GM18502 (cell line): ENCODE results near the gene PNPO.

ENCODE experiments used
- ATAC-seq: cut with Tn5 transposase; IDR thresholded peaks from one replicate; pipeline ENCODE4 v1.9.1; 2021; ENCODE audit warnings: mild to moderate bottlenecking; ENCODE audit not compliant: unreplicated experiment, poor library complexity

PNPO gene

DNA sequence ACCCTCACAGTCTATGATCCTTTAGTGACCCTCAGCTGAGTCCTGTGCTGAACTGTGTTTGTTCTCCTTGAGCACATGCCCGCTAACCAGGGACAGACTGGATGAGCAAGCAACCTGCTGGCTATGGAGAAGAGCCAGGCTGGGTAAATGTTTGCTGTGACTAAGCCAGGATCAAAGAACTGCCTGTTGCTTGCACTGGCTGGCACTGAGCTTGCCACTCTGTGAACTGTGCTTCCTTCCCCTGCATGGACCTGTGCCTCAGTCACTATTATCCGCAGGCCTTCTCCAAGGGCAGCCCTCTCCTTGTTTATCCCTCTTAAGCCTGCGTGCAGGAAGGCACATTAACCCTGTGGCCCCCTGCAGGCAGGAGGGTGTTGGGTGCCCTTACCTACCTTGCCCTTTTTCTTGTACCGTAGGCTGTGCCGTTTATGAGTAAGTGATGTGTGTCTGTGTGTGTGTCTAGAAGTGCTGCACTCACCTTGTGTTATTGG, 7.4 kb downstream of the PNPO start:
- ATAC-seq, result no peak

DNA sequence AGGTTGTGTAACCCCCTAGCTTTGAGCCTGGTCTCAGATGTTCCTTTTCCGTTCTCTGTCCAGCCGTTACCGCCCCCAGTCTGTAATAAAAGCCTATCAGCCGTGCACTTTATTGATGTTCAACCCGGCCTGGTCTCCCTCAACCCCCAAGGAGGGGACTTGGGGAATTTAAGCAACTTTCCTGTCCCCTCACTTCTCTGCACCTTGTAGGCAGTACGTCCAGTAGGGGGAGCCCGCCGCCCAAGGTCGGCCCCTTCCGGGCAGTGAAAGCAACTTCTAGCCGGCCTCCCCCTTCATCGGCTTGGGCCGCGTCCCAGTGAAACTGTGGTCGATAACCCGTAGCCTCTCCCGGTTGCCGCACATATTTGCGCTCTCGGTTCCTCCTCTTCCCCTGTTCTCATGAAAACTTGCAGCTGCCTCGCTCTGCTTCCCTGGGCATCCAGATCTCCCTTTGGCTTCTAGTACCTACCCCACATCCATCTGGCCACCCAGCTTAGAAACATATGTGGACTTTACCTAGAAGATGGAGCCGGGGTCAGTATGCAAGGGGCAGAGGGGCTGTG, 7.9 kb downstream of the PNPO start:
- ATAC-seq, result no peak

DNA sequence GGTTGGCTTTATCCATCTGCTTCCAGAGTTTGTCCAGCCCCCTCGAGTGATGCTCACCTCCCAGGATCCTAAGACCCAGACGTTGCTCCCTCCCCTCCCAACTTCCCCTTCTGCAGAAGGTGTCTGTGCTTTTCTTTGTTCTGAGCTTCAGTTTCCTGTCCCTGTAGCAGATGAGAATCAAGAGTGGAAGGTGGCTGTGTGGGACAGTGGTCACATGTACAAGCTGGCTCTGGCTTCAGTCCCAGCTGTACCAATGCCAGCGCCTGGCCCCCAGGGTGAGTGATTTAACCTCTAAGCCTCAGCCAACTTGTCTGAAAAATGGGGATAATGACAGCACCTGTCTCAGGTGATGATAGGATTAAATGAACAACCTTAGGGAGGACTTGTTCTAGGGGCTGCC, 8.6 kb downstream of the PNPO start:
- ATAC-seq, result no peak

DNA sequence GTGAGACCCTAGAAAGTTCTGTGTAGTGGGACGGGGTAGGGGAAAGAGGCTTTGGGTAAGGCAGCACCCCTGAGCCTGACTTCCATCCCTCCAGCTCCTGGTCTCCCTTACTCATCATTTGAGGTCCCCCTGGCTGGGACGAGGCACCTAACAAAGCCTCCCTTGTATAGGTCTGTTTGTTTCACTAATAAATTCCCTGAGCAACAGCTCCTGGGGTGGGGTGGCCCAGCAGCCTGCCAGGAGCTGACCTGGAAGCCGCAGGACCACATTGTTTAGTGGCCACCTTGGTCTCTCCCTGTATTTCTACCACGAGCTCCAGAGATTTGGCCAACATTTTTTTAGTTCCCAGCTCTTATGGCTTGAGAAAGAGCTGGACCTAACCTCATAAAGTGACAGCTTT, 9.1 kb downstream of the PNPO start:
- no peak for ATAC-seq

DNA sequence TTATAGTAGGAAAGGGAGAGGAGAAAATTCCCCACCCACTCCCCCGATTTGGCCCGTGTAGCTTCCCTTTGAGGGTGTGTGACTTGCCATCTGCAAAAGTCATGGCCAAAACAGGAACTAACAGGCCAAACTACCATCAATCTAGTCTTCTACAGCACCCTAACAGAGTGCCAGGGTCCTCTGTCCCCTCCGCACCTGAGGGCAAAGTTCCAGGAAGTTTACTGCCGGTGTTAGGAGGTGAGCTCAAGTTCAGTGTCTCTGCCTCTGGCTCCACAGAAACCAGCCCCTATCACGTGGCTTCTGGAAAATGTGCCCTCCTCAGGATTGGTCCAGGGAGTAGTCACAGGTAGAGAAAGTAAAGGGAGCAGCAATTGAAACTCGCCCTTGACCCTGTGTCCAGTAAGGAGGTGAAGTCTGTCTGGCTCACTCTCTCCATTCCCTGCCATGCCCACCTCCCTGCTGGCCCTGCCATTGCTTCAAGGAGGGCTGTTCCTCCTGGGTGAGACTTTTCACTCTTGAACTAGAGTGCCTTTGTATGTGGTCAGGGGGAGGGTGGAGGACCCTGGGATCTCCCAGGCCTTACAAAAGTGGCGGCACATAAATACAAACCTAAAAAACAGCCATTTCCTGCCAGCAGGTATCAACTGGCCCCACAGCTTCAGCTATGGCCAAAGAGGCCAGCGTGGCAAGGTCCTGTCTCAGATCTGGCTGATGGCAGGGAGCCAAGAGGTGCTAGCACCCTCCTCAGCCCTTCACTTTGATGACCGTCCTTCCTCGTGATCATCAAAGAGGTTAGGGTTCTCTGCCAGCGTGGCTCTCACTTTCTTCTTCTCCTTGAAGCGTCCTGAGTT, 11.0 kb downstream of the PNPO start:
- ATAC-seq, result no peak

DNA sequence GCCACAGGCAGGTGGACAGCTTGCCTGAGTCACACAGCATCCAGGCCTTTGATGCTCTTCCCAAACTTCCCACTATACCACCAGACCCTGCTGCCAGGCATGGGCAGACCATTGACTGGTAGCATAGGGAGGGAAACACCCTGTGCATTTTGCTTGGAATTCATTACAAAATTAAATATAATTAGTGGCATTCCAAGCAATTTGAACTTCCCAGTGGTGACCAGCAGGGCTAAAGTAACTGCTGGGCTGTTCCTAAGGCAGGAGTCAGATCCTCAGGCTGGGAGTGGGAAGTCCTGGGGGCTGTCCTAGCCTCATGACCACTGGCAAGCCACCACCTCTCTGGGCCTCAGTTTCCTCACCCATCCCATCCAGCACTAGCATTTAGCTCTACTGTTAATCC, 12.5 kb downstream of the PNPO start:
- ATAC-seq, result no peak

DNA sequence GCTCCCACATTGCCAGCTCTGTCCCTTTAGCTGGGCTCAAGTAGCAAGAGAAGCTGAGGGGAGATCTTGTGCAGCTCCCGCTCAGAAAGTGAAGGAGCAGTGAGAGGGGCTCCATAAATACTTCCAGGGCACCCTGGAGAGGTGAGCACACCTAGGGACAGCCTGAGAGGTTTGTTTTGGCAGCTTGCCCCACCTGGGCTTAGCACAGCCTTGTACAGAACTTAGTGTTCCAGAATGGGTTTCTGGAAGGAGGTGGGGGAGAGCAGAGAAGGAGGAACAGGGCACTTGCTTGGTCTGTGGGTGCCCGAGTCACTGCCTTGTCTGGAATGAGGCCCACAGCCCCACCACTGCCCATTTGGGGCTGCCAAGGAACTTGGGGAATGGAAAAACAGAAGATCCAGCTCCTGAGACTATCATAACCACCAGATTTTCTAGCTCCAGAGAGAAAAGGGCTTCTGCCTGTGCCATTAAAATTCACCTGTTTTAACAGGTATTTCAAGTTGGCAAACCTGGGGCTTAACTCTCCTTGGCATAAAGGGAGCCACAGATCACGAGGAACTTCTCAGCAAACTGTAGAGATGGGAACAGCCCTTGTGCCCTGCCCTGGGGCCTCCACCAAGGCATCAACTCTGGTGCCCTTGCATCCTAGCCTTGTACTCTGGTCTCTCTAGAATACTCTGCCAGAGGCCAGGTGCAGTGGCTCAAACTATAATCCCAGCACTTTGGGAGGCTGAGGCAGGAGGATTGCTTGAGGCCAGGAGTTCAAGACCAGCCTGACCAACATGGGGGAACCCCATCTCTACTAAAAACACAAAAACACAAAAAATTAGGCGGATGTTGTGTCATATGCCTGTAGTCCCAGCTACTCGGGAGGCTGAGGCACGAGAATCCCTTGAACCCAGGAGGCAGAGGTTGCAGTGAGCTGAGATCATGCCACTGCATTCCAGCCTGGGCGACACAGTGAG, 14.4 kb downstream of the PNPO start:
- no peak for ATAC-seq

DNA sequence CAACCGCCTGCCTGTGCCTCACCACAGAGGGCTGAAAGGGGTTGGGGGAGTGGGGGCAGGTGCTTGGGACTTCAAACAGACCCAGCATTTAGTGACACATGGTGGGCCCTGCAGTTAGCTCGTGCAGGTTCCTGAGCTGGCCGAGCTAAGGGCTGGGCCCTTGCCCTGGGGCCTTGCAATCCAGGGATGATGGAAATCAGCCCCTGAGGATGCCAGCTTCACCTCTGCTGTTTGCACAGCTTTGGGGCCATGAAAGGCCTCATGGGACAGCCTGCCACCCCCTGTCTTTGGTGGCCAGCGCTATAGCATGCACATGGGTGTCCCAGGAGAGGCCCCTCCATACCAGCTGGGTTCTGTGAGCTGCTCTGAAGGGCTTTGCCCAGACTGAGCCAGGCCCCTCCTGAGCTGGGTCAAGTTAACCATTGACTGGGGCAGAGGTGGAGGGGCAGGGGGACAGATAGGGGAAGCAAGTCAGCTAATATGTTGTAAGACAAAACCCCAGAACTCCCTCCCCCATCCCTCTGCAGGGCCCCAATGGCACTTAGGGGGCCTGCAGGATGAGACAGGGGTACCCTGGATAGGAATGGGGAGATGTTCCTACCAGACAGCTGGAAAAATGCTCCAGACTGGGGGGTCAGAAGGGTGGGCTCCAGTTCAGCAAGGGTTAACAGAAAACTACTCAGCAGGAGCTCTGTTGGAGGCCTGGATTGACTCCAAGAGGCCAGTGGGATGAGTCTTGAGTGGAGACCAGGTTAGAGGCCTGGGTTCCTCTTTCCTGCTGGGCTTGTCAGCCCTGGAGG, 15.6 kb downstream of the PNPO start:
- ATAC-seq, result no peak

DNA sequence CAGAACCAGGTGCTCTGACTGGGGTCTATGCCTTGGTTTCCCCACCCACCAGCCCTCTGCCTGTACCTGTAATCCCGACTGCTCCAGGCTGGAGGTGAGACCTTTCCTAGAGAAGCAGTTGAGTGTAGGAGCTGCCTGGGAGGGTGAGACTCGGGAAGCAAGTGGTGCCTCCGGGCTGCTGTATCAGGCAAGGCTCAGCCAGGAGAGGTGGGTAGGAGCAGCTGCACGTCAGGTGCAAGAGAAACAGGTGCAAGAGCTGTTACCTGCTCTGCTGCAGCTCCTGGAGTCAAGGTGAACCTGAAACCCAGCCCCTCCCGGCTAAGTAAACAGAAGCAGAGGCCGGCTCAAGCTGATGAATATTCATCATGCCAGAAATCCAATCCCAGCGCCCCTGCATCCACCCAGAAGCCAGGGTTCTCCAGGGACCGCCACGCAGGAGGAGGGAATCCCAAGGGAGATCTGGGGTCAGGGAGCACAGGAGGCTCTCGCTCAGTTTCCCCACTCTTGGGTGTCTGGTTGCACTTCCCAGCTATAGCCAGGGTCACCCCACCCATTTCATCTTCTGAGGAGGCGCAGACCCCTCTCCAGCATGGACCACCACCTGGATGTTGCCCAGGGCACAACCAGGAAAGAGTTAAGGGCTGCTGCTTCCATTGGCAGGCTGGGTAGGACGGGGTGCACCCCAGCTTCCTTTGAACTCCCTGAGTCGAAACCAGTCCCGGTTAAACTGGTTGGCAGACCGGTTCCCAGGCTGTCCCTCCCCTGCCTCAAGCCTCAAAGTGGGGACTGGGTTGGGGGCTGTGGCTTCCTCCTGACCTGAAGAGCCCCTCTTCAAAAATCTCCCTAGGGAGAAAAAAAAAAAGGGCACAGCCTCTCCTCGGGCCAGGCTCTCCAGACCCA, 16.5 kb downstream of the PNPO start, which contains the start of gene PRR15L:
PRR15L (minus strand) TSS at position 293 of the 900 bp plus-strand sequence. CDS start 4,649 bp downstream, outside the sequence.
- no peak for ATAC-seq

DNA sequence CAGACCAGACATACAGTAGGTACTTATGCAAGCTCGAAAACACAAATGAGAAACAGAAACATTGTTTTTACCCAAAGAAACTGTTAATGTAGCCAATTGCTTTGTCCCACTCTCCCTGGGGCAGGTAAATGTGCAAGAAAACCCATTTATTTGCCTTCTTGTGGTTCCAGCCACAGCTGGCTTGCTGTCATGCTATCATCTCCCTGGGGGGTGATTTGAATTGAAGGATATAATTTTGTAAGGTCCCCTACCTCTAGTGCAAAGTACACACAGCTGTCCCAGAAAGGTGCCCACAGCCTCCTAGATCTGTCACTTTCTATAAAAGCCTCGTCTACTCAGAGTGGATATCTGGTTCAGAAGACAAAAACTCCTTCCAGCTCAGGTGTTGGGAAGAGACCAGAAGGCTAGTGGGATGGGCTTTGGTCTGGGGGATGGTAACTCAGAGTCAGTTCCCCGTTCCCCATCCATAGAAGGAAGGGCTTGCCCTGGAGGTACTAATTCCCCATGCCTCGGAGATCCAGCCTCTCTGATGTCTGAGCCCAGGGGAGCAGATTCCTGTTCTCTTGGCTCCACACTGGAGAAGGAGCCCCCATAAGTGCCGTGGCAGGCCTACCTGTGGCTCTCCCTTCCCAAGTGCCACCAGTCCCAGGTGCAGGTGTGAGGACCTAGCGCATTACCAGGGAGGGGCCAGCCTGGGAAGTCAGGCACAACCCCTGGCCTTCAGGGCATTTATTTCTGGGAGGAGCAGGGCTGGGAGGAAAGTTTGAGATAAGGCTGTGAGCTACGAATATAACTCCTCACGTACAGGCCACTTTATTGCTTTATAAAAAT, 18.7 kb downstream of the PNPO start:
- ATAC-seq, result no peak

DNA sequence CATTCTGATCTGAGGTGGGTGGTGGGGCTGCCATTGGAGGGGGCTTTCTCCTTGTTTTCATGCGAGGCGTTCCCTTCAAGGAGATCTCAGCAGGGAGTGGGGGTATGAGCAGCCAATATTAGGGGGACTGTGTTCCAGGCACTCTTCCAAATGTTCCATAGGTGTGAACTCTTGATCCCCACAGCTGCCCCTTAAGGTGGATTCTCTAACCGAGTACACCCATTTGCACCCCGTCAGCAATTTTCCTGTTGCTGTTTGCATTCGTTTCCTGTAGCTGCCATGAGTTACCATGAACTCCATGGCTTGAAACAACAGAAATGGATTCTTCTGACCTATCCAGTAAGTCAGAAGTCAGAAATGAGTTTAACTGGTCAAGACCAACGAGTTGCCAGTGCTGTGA, 20.0 kb downstream of the PNPO start:
- no peak for ATAC-seq

DNA sequence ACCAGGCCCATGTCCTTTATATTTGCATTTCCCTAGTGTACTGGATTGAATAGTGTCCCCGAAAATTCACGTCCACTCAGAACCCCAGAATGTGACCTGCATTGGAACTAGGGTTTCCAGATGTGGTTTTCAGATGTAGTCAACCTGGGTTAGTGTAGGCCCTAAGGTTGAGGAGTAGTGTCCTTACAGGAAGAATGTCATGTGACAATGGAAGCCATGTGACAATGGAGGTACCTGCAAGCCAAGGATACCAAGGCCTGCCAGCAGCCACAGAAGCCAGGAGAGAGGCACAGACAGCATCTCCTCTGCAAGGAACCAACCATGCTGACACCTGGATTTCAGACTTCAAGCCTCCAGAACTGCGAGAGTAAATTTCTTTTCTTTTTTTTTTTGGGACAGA, 21.5 kb downstream of the PNPO start:
- ATAC-seq, result no peak

DNA sequence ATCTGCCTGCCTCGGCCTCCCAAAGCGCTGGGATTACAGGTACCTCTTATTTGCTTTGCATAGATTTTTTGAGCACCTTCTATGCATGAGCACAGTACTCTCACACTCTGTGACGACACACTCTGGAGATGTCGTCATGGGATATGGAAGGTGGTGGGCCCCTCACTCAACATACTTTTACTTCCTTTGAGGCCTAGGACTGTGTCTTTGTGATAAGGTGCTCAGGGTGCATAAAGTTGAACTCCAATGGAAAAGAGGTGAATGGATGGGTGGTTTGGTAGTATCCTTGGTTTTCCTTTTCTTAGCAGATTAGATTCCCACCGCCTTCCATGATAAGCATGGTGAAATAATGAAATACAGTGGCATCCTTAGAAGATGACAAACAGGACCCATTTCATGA, 23.5 kb downstream of the PNPO start:
- ATAC-seq, result no peak

DNA sequence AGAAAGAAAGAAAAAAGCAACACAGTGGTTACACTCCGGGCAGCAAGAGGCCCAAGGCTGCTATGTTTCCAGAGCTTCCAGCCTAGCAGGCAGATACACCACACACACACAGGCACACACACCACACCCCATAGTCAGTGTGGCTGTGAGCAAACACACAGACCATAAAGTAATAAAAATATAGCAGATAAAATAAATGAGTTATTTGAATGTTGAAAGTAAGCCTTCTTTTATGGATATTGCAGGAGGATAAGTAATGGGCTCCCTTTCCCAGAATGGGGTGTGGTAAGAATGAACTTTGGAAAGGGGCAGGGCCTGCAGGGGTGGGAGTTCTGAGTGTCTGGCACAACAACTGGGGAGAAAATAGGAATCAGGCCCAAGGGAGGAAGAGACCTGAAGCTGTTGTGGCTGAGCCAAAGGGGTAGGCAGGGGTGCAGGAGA, 24.7 kb downstream of the PNPO start:
- ATAC-seq, result no peak

DNA sequence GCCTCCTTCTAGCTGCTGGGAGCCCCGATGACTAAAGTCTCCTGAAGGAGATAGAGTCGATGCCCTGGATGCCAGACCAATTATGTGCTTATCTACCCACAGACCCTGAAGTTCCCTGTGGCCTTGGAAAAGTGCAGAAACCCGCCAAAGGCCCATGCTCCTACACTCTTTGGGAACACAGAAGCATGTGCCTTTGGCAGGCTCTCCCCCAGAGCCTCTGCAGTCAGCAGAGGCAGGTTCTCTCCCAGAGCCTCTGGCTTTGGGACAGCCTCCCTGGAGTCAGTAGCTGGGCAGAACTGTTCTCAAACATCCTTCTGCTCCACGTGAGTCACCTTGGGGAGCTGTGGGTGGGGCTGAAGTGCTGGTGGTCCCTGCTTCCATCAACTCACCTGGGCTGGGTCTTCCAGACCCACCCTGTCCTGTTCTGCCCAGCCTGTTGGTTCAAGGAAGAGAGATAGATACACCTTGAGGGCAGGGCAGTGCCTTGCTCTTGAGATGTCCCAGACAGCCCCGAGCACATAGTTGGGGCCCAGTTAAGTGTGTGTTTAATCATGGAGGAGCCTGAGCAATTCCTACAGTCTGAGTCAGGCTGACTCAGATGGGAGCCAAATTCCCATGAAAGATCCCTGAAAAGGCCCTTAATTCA, 26.4 kb downstream of the PNPO start:
- ATAC-seq, result no peak

DNA sequence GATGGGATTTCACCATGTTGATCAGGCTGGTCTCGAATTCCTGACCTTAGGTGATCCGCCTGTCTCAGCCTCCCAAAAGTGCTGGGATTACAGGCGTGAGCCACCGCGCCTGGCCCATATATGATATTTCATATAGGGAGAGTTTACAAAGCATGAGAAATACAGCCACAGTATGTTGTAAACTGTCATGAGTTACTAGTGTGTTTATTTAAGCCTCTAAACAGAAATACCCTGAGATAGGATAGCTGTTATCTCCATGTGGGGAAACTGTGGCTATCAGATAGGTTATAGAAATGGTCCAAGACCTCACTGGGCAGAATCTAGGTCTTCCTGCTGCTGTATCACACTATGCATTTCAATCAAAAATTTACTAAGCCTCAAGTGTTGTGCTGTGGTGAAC, 27.5 kb downstream of the PNPO start:
- no peak for ATAC-seq

DNA sequence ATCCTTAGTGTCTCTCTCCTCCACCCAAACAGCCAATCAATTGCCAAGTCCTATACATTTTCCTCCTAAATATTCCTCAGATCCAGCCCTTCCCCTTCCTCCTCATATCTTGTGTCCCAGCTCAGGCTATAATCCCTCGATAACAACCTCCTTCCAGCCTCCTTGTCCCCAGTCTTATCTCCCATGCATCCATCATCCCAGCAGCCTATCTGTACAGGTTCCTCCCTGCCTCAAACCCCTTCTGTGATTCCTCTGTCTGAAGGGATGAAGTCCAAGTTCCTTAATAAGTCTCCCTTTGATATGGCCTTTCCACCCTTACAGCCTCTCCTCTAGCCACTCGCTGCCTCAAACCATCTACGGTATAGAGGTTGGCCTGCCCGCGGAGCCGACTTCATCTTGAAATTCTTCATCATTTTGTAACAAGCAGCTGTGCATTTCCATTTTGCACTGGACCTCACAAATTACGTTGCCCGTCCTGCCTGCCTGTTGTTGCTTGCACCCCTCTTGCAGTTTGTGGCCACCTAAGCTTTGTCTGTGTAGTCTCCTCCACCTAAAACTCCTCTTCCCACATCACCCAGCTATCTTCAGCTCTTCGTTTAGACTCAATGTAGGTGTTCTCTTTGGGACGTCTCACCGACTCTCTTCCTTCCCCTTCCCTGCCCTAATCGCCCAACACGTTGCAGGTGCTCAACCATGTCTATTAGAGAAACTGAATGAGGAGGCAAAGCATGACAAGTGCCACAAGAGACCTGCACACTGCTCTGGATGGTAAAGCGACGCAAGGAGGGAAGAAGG, 28.8 kb downstream of the PNPO start:
- ATAC-seq, result no peak
